ENCODE measurements around the gene THADA. TPM values are rescaled to one million over a fixed set of nuclear protein-coding genes. Genes with fewer than 3 reads are reported as not detected.

Gene THADA
- total RNA-seq, 6 donors from 2014 or later: 23.6 to 57.5 (median 37.3) TPM

- Histone ChIP-seq H3K4me1 (peaks cover 13 to 23% (median 18%) of the 10 kb centered on the region in 4 donors), H3K4me3 (peak overlapping the region in 3 of 4 donors; percentile 73 to 78 (median 74)), H3K36me3 (peaks cover 0 to 16% (median 12%) of the 10 kb centered on the region in 4 donors), H3K27ac (peak overlapping the region in 1 of 4 donors; percentile 79), H3K9me3 (no peaks in the 10 kb centered on the region), H3K27me3 (no peaks in the 10 kb centered on the region)
- no peak for TF ChIP-seq POLR2AphosphoS5 (IDR thresholded peaks at IDR 0.05)
- TF ChIP-seq EP300 (IDR thresholded peaks at IDR 0.05): no peak
- no peak for TF ChIP-seq POLR2A (IDR thresholded peaks at IDR 0.05)
- TF ChIP-seq CTCF (IDR thresholded peaks at IDR 0.05): no peak
- WGBS, 2 donors: 92 to 97% methylated on average over 3 of the region's 3 CpGs
- DNase-seq: no peak
- no peak for ATAC-seq (ENCODE audit: low FRiP score in 2 of 2)
Measured at GRCh38 chr2:43594875-43595274, 963 bp downstream of the THADA start.

- TF ChIP-seq CTCF (IDR thresholded peaks at IDR 0.05) (no peak), POLR2A (IDR thresholded peaks at IDR 0.05) (no peak), POLR2AphosphoS5 (IDR thresholded peaks at IDR 0.05) (no peak), EP300 (IDR thresholded peaks at IDR 0.05) (no peak)
- peak in 1 of 2 donors; percentile 84 for ATAC-seq (ENCODE audit: low FRiP score in 2 of 2)
- H3K4me3 ChIP-seq: no peak overlapping the region
- H3K27me3 ChIP-seq: no peaks in the 10 kb centered on the region
- H3K4me1 ChIP-seq: peaks cover 13 to 23% (median 18%) of the 10 kb centered on the region in 4 donors
- peak in 1 of 2 donors; percentile 65 for DNase-seq
- peaks cover 0 to 31% (median 19%) of the 10 kb centered on the region in 4 donors for H3K36me3 ChIP-seq
- 58 to 70% methylated on average over 3 of the region's 3 CpGs for WGBS, 2 donors
- no peak overlapping the region for H3K27ac ChIP-seq
- H3K9me3 ChIP-seq: no peaks in the 10 kb centered on the region
Measured at GRCh38 chr2:43593254-43593653, 2.6 kb downstream of the THADA start.

GRCh38 chr2:43592443-43592842 lies 3.4 kb downstream of the THADA start:
- ATAC-seq (ENCODE audit: low FRiP score in 2 of 2) (no peak), DNase-seq (no peak)
- H3K36me3 ChIP-seq: peaks cover 0 to 36% (median 19%) of the 10 kb centered on the region in 4 donors
- no peak overlapping the region for H3K27ac ChIP-seq
- no peaks in the 10 kb centered on the region for H3K27me3 ChIP-seq
- TF ChIP-seq POLR2A (IDR thresholded peaks at IDR 0.05) (no peak), EP300 (IDR thresholded peaks at IDR 0.05) (no peak), CTCF (IDR thresholded peaks at IDR 0.05) (no peak), POLR2AphosphoS5 (IDR thresholded peaks at IDR 0.05) (no peak)
- no peak overlapping the region for H3K4me3 ChIP-seq
- H3K9me3 ChIP-seq: no peaks in the 10 kb centered on the region
- H3K4me1 ChIP-seq: peaks cover 13 to 23% (median 18%) of the 10 kb centered on the region in 4 donors

- WGBS, 2 donors: 96 to 100% methylated on average over 3 of the region's 3 CpGs
- no peaks in the 10 kb centered on the region for H3K9me3 ChIP-seq
- no peaks in the 10 kb centered on the region for H3K27me3 ChIP-seq
- H3K4me1 ChIP-seq: no peaks in the 10 kb centered on the region
- DNase-seq: no peak
- H3K4me3 ChIP-seq: no peak overlapping the region
- no peak for ATAC-seq (ENCODE audit: low FRiP score in 2 of 2)
- TF ChIP-seq POLR2AphosphoS5 (IDR thresholded peaks at IDR 0.05): no peak
- TF ChIP-seq CTCF (IDR thresholded peaks at IDR 0.05): no peak
- TF ChIP-seq EP300 (IDR thresholded peaks at IDR 0.05): no peak
- no peak for TF ChIP-seq POLR2A (IDR thresholded peaks at IDR 0.05)
- H3K27ac ChIP-seq: no peak overlapping the region
- peaks cover 9 to 93% (median 37%) of the 10 kb centered on the region in 4 donors for H3K36me3 ChIP-seq
Measured at GRCh38 chr2:43585708-43586107, 10.1 kb downstream of the THADA start.

- ATAC-seq (ENCODE audit: low FRiP score in 2 of 2) (no peak), DNase-seq (no peak)
- Histone ChIP-seq H3K27ac (no peak overlapping the region), H3K9me3 (no peaks in the 10 kb centered on the region), H3K27me3 (no peaks in the 10 kb centered on the region), H3K36me3 (peaks cover 12 to 90% (median 43%) of the 10 kb centered on the region in 4 donors), H3K4me1 (no peaks in the 10 kb centered on the region), H3K4me3 (no peak overlapping the region)
- TF ChIP-seq POLR2A (IDR thresholded peaks at IDR 0.05) (no peak), CTCF (IDR thresholded peaks at IDR 0.05) (no peak), EP300 (IDR thresholded peaks at IDR 0.05) (no peak), POLR2AphosphoS5 (IDR thresholded peaks at IDR 0.05) (no peak)
- WGBS, 2 donors: 89 to 92% methylated on average over 5 of the region's 5 CpGs
Measured at GRCh38 chr2:43579275-43579981, 16.4 kb downstream of the THADA start.

Measured in upper lobe of left lung (tissue), 6 donors.